NT2/D1 (cell line): ENCODE results near the gene KDM8.

ENCODE experiments used
- SUZ12 ChIP-seq: IDR thresholded peaks from 2 replicates; pipeline ENCODE4 v1.6.1; 2011; ENCODE audit not compliant: insufficient read length, insufficient read depth; ENCODE audit errors: extremely low read depth
- YY1 ChIP-seq: IDR thresholded peaks from 2 replicates; pipeline ENCODE4 v1.6.1; 2011; ENCODE audit not compliant: insufficient read length, insufficient read depth
- ZNF274 ChIP-seq: IDR thresholded peaks from 2 replicates; pipeline ENCODE4 v1.6.1; 2011; ENCODE audit warnings: mild to moderate bottlenecking, low read depth, low read length

DNA sequence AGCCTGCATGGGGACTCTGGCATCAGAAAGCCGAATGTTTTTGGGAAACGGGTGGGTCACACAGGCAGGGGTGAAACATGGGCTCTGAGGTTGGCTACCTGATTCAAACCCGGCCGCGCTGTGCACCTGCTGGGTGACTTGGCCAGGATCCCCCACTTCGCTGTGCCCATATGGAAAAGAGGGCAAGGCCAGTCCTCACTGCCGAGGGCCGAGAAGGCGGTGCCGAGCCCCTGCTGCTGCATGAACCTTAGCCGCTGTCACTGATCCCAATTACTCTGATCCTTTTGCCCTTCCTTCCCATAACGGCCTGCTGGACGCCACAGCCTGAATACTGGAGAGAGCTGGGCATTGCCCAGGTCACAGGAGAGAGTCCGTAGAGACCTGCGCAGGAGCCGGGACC lies 17.7 kb downstream of the KDM8 start:
- TF ChIP-seq ZNF274 = no peak
- no peak for TF ChIP-seq SUZ12
- no peak for TF ChIP-seq YY1
